NB4 (cell line): ENCODE data around the gene OR2T10.

ENCODE experiments used
- DNase-seq: peaks from one replicate; pipeline ENCODE4 v3.0.0; 2010; ENCODE audit warnings: low read depth
- H3K4me3 ChIP-seq: one replicate; pipeline ENCODE4 v1.5.1; 2011; ENCODE audit warnings: mild to moderate bottlenecking, low read depth, low read length, moderate library complexity
- CTCF ChIP-seq: IDR thresholded peaks from one replicate; pipeline ENCODE4 v1.5.1; 2012; ENCODE audit warnings: low read depth, low read length
- MAX ChIP-seq: IDR thresholded peaks from 2 replicates; pipeline ENCODE4 v1.6.1; 2011; ENCODE audit warnings: low read depth, low read length
- MYC ChIP-seq: IDR thresholded peaks from 2 replicates; pipeline ENCODE4 v1.6.1; 2011; ENCODE audit warnings: low read depth, low read length
- POLR2A ChIP-seq: IDR thresholded peaks from 2 replicates; pipeline ENCODE4 v1.6.1; 2011; ENCODE audit warnings: mild to moderate bottlenecking; ENCODE audit not compliant: insufficient read length; ENCODE audit errors: extremely low read depth

OR2T10 gene

GRCh38 chr1:248596615-248597014 lies 885 bp downstream of the OR2T10 start:
- H3K4me3 ChIP-seq, result no peak overlapping the region
- DNase-seq, result peak; percentile 81
- TF ChIP-seq POLR2A, result no peak
- no peak for TF ChIP-seq CTCF
- TF ChIP-seq MAX, result no peak; the same call in 1 of the 2 replicates
- no peak for TF ChIP-seq MYC

GRCh38 chr1:248593226-248593625 lies 4.3 kb downstream of the OR2T10 start:
- no peak overlapping the region for H3K4me3 ChIP-seq
- peak; percentile 36 for DNase-seq
- TF ChIP-seq CTCF, result no peak
- TF ChIP-seq MAX, result no peak
- TF ChIP-seq MYC, result no peak
- TF ChIP-seq POLR2A, result no peak

GRCh38 chr1:248592655-248593054 lies 4.8 kb downstream of the OR2T10 start:
- TF ChIP-seq POLR2A, result no peak
- no peak for TF ChIP-seq CTCF
- no peak for TF ChIP-seq MYC
- TF ChIP-seq MAX, result no peak
- no peak for DNase-seq
- H3K4me3 ChIP-seq, result no peak overlapping the region

- TF ChIP-seq CTCF (no peak), MYC (no peak), POLR2A (no peak), MAX (no peak)
- no peak for DNase-seq
These were observed 7.4 kb downstream of the OR2T10 start for GRCh38 chr1:248590055-248590454.

GRCh38 chr1:248589334-248589733 lies 8.2 kb downstream of the OR2T10 start:
- TF ChIP-seq CTCF, result no peak
- no peak for TF ChIP-seq POLR2A
- no peak for TF ChIP-seq MYC
- TF ChIP-seq MAX, result no peak
- H3K4me3 ChIP-seq, result no peak overlapping the region
- DNase-seq, result no peak

More at GRCh38 chr1:248590055-248590454, 7.4 kb downstream of the OR2T10 start:
- H3K4me3 ChIP-seq, result no peak overlapping the region

GRCh38 chr1:248585266-248585665 lies 12.2 kb downstream of the OR2T10 start:
- TF ChIP-seq MYC, result no peak
- no peak for TF ChIP-seq CTCF
- TF ChIP-seq MAX, result no peak
- TF ChIP-seq POLR2A, result no peak
- DNase-seq, result no peak
- H3K4me3 ChIP-seq, result no peak overlapping the region
